ENCODE results near the gene CYP4F12.

DNA sequence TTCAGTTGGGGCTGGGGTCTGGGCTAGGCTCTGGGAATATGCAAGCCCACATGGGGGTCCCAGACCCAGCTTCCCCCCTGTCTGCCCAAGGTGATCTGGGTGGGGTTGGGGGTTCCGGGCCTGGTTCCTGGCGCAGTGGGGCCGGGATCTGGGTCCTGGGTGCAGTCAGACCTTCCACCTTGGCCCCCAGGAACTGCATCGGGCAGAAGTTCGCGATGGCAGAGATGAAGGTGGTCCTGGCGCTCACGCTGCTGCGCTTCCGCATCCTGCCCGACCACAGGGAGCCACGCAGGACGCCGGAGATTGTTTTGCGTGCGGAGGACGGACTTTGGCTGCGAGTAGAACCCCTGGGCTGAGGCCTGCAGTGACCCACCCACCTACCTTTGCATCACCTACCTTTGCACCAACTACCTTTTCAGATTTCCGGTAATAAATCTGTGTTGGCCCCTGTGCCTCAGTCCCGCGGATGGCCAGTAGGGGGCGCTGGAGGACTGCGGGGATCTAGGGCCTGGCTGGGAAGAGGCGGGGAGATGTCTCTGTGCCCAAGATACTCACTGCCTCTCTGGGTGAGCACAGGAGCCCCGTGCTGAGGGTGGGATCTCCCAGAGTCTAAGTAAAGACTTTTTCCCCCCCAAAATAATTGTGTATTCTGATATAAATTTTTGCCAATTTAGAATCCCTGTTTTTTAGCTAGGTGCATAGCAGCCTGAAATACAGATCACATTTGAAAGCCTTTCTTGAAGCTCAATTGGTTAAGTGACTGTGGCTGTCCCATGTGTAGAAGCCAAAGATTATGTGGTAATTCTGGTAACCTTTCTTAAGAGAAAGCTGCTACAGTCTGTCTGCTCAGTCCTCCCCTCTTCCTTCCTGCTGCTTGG lies 43.6 kb upstream of the CYP4F12 start:
- TF ChIP-seq, protein P1, sequence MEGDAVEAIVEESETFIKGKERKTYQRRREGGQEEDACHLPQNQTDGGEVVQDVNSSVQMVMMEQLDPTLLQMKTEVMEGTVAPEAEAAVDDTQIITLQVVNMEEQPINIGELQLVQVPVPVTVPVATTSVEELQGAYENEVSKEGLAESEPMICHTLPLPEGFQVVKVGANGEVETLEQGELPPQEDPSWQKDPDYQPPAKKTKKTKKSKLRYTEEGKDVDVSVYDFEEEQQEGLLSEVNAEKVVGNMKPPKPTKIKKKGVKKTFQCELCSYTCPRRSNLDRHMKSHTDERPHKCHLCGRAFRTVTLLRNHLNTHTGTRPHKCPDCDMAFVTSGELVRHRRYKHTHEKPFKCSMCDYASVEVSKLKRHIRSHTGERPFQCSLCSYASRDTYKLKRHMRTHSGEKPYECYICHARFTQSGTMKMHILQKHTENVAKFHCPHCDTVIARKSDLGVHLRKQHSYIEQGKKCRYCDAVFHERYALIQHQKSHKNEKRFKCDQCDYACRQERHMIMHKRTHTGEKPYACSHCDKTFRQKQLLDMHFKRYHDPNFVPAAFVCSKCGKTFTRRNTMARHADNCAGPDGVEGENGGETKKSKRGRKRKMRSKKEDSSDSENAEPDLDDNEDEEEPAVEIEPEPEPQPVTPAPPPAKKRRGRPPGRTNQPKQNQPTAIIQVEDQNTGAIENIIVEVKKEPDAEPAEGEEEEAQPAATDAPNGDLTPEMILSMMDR (IDR thresholded peaks at IDR 0.05; ENCODE audit: borderline replicate concordance, extremely low read depth, low read length, poor library complexity, severe bottlenecking) = peak; percentile 99
- no peak for TF ChIP-seq EZH2 (IDR thresholded peaks at IDR 0.05; ENCODE audit: borderline replicate concordance, low read depth, low read length, severe bottlenecking)
